ENCODE measurements around the gene CDR2. TPM values are rescaled to one million over a fixed set of nuclear protein-coding genes. Genes with fewer than 3 reads are reported as not detected.
A peak's percentile ranks its signal among the peaks of the same experiment; 100 is the strongest.

The CDR2 gene
- total and polyA plus RNA-seq, 9 of the 15 experiments (the other 6 are each of a cell fraction or from before 2014, with no cell fraction given): 4.6 to 30.3 (median 19.9) TPM

GRCh38 chr16:22375963-22376640, 1.7 kb upstream of the CDR2 start:
- Histone ChIP-seq H3K4me1 (replicated peaks in 1 of 2; ENCODE audit: control insufficient read depth in 2 of 2, insufficient read depth in 2 of 2, low read length in 2 of 2) (peaks cover 18% of the 10 kb centered on the region in 2 experiments; a peak in 4 of 5 replicates), H3K4me2 (ENCODE audit: insufficient read depth, low read length) (no peak overlapping the region), H3K9me3 (replicated peaks; ENCODE audit: control insufficient read depth, insufficient read depth, low read depth, low read length) (no peaks in the 10 kb centered on the region), H2AFZ (ENCODE audit: low read depth, low read length) (no peak overlapping the region), H3K4me3 (no peak overlapping the region), H3K27me3 (ENCODE audit: control insufficient read depth in 2 of 2, insufficient read depth in 2 of 2, low read length in 2 of 2) (no peaks in the 10 kb centered on the region), H4K20me1 (replicated peaks; ENCODE audit: control insufficient read depth, insufficient read depth, low read length) (no peaks in the 10 kb centered on the region), H3K79me2 (ENCODE audit: control insufficient read depth, insufficient read depth, low read length) (peaks cover 33% of the 10 kb centered on the region), H3K36me3 (ENCODE audit: control insufficient read depth, insufficient read depth, low read length) (peaks cover 16% of the 10 kb centered on the region; the same call in 2 of the 3 replicates), H3K27ac (ENCODE audit: extremely low read depth, low read depth, low read length) (no peak overlapping the region), H3K9ac (ENCODE audit: insufficient read depth in 1 of 2, low read depth in 2 of 2, low read length in 2 of 2) (no peak overlapping the region), H3K9me1 (ENCODE audit: control insufficient read depth, insufficient read depth, low read length) (no peaks in the 10 kb centered on the region)
- in situ Hi-C loops (cut with MboI) (loop anchor here (25.0 kb wide), 1 partner anchor 464 kb away; no protein-coding TSS in a partner anchor), intact Hi-C loops (cut with micrococcal nuclease) (no loop called here)
- no peak for ATAC-seq
- FAIRE-seq: no peak
- no peak for DNase-seq (ENCODE audit: extremely low read depth in 1 of 4, low spot score in 3 of 4)
- ChIA-PET CTCF (ENCODE audit: low intra/inter-chr PET ratio) (no interaction called here), POLR2A (interaction anchor here (1.1 kb wide), 1 partner anchor 12 kb away, joined by 3 read pairs; no protein-coding TSS in a partner anchor)
- 64% methylated on average over 8 of the region's 8 CpGs for WGBS (ENCODE audit: insufficient coverage, low coverage, missing lambda C conversion rate)
- BruUV-seq (replicated peaks): no TSS peak
- no peak for TF ChIP-seq TARDBP (IDR thresholded peaks at IDR 0.05)
- no peak for TF ChIP-seq SRF (CRISPR knock-in tag; IDR thresholded peaks at IDR 0.05)
- no peak for TF ChIP-seq ZSCAN32 (CRISPR knock-in tag; IDR thresholded peaks at IDR 0.05)
- TF ChIP-seq NR2F6 (CRISPR knock-in tag; IDR thresholded peaks at IDR 0.05): no peak
- peak; percentile 59; the same call in 1 of the 2 replicates for TF ChIP-seq CEBPB (tag; IDR thresholded peaks at IDR 0.05)
